SK-N-DZ (cell line): ENCODE data around the gene MESP1. TPM values are rescaled to one million over a fixed set of nuclear protein-coding genes. Genes with fewer than 3 reads are reported as not detected.
"Not testable (repeated sequence)": the region's sequence is repeated elsewhere in the genome, so short reads cannot be mapped to it uniquely, and the experiment has no call there.

Experiments
- DNase-seq: peaks from one replicate; pipeline ENCODE4 v3.0.0-alpha.2; 2015; ENCODE audit warnings: low spot score
- polyA plus RNA-seq, 2 experiments: library from polyadenylated mRNA; depleted of rRNA; stranded (reverse); fragments of >200 nt; gene quantifications; 2 replicates each; pipeline ENCODE4 v1.2.3, GENCODE V29; 2014

Gene MESP1, protein sequence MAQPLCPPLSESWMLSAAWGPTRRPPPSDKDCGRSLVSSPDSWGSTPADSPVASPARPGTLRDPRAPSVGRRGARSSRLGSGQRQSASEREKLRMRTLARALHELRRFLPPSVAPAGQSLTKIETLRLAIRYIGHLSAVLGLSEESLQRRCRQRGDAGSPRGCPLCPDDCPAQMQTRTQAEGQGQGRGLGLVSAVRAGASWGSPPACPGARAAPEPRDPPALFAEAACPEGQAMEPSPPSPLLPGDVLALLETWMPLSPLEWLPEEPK
- polyA plus RNA-seq (2014; cell fraction: cytosol; rRNA removed) = 0.16 and 1.2 TPM in 2 replicates
- 0.58 and 1.0 TPM in 2 replicates for polyA plus RNA-seq (2014; cell fraction: nucleus; rRNA removed)

DNA sequence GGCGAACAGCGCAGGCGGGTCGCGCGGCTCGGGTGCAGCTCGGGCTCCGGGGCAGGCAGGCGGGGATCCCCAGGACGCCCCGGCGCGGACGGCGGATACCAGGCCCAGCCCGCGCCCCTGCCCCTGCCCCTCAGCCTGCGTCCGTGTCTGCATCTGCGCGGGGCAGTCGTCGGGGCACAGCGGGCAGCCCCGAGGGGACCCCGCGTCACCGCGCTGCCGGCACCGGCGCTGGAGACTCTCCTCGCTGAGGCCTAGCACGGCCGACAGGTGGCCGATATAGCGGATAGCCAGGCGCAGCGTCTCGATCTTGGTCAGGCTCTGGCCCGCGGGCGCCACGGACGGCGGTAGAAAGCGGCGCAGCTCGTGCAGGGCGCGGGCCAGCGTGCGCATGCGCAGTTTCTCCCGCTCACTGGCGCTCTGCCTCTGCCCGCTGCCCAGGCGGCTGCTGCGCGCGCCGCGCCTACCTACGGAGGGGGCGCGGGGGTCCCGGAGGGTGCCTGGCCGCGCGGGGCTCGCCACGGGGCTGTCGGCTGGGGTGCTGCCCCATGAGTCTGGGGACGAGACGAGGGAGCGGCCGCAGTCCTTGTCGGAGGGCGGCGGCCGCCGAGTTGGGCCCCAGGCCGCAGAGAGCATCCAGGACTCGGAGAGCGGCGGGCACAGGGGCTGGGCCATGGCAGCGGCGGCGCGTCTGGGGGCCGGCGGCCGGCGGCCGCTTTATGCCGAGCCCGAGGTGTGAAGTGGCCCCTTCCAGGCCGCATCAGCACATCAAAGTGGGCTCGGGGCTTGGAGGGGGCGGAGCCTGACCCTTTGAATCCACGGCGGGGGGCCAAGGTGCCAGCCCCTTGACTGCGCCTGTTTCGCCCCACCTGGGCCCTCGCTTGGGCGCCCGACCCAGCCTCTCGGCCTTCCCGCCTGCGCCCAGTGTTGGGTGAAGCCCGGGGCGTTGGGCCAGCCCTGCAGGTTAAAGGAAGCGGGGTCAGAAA lies at the start of gene MESP1:
Gene MESP1, minus strand, starts transcription at position 690 of the 983 bp plus-strand sequence. Its CDS starts 18 bp downstream, at position 672.
- DNase-seq = peak; percentile 92

DNA sequence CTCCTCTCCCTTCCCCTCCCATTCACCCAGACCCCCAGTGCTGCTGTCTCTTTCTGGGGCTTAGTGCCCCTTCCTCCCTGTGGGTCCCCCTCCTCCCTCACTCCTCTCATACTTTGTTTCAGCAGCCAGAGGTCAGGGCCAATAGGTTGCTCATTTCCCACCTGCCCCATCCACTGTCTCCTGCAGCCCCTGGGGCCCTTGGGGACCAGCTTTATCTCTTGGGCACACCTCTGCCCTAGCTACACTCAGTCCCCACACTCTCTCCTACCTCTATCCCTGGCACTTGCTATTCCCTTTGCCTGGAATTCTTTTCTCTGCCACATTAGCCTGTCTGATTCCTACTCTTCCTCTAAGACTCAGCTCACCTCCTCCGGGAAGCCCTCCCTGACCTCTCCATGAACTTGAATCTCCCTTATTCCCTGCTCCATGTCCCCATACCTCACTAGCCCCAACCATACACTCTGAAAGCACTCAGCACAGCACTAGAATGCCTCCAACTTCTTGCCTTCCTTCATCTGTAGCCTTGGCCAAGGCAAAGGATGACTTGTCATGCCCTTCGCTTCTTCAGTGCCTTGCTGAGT lies 49.0 kb upstream of the MESP1 start:
- DNase-seq = no peak

DNA sequence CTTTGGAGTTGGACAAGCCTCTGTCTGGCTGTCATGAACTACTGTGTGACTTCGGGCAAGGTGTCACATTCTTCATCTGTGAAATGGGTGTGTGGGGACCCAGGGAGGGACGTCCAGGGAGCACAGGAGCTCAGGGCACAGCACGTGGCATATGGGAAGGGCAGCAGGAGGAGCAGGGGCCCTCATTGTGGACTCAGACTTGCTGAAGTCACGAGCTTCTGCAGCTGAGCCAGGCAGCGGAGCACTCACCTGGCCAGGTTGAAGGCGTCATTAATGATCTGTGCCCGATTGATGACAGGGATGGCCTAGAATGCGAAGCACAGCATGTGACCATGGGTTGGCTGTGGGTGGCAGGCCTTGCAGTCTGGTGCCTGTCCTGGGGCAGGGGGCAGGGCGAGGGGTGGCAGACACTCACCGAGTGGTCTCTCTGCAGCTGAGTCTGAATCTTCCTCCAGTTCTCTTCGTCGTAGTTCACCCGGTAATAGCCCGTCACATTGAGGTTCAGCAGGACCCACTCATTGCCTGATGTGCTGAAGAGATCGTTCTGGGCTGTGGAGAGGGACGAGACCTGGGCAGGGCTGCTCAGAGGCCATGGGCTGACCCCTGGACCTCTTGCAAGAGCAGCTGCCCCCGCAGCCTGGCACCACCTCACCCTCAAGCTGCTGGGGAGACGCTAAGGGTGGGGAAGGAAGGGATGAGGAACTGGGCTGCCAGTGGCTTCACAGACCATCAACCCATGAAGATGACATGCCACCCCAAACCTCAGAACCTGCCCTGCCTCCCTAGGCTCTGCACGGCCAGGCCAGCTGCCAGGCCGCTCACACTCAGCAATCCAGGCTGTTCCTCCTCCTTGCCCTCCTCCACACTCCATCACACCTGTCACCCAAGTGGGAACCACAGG lies 48.2 kb upstream of the MESP1 start:
- DNase-seq = no peak

DNA sequence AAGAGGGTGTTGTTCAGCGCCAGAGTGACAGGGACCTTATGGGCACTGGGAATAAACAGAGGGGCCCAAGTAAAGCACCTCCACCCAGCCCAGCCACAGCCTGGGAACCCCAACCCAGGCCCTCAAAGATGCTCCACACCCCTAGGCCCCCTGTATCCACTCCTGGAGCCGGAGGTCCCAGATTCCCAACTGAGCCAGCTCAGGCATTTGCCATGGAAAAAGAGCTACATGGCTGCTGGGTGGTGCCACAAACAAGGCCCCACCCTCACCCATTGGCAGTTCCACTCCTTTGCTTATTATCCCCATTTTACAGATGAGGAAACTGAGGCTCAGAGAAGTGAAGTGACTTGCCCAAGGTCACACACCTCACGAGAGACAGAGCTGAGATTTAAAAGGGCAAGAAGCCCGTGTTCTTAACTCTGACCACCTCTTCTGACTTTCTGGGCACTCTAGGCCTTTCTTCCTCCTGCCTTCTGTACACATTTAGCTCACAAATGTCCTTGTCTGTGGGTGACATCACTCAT lies 46.7 kb upstream of the MESP1 start:
- no peak for DNase-seq

DNA sequence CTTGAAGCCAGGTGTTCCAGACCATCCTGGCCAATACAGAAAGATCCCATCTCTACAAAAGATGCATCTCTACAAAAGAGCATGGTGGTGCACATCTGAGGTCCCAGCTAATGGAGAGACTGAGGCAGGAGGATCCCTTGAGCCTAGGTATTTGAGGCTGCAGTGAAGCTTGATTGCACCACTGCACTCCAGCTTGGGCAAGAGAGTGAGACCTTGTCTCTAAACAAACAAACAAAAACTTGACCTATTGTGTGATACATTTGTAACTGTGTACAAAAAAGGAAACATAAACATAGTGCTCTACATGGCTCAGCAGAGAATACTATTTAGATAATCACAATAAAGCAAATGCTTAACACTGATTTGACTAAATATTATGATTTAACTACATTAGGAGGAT lies 44.9 kb upstream of the MESP1 start:
- no peak for DNase-seq

DNA sequence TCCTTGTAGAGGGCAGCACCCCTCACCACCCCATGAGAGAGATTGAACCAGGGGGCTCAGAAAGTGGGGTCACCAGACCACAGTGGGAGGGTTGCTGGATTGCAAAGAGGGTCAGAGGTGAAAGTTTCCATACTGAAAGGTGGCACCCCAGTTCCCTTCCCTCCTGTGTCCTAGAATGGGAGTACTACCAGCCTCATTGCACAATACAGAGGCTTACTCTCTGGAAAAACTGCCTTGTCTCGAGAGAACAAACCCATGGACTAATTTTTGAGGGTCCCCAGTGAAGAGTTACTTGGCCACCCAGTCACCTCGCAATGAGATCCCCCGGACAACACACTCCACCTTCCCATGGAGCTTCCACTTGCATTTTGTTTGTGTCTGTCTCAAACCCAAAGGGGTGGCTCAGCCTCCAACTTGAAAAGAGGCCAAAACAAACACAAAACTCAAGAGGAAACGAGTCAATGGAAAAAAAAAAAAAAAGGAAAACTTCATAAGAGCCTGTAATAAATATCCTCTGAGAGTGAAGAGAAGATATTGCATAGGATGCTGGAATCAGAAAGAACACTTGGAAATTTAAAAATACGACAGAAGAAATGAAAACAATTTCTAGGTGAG lies 43.7 kb upstream of the MESP1 start:
- no peak for DNase-seq

DNA sequence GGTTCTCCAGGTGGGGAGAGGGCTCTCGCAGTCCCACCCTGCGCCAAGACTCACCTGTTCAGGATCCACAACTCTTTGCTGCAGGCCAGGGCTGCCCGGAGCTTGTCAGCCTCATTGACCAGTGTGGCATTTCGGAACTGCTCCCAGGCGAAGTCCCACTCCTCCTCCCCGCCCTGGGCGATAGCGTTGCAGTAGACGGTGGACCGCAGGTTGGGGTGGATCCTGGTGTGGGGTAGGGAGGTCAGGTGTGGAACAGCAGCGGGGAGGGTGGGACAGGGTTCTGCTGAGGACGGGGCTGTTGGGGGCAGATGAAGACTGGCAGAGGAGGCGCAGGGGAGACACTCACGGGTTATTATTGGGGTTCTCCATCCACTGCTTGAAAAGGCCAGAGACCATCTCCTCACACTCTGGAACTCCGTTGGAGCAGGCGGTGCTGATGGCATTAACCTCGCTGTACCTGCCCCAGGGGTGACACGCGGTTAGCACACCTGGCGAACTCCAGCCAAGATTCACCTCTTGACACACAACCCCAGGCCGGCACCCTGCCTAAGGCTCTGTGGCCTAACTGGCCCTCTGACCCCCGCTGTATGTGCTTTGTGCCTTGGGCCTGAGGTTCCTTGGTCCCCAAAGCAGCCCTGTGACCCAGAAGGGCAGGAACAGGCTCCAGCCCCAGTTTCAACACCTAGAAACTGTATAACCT lies 41.2 kb upstream of the MESP1 start:
- no peak for DNase-seq

DNA sequence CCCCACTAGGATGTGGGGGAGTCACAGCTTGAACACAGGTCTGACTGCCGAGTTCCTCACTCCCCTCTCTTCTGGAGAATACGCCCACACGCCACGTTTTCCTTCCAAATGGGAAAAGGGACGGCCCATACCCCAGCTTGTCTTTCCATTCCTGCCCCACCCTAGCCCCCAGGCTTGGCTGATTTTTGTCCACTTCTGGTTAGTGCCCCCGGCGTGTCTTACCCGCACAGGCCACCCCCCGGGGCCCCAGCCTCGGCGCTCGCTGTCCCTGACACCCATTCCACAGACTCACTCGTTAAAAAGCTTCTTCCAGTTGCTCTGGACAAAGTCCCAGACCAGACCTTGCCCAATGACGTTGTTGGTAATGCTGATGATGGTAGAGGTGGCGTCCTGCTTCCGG lies 39.6 kb upstream of the MESP1 start:
- DNase-seq = no peak

DNA sequence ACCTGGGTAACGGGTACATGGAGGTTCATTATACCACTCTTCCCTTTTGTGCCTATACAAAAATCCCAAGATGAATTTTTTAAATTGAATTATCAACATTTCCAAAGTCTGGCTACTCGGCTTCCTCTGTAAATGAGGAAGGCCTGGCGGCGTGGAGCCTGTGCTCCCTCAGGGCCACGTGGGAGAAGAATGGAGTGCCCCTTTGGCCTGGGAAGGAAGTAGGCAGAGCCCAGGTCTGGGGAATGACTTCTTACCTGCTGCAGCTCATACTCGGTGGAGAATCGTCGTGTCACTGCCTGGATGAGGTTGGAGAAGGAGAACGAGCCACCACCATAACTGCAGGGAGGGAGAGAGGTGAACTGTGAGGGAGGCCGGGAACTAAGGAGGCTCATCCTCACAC lies 39.2 kb upstream of the MESP1 start:
- no peak for DNase-seq

DNA sequence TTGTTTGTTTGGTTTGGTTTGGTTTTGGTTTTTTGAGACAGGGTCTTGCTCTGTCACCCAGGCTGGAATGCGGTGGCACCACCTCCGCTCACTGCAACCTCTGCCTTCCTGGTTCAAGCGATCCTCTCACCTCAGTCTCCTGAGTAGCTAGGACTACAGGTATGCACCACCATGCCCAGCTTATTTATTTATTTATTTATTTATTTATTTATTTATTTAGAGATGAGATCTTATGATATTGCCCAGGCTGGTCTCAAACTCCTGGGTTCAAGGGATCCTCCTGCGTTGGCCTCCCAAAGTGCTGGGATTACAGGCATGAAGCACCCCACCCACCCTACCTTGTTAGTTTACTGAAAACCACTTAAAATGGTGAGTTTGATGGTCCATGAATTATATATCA lies 37.5 kb upstream of the MESP1 start:
- DNase-seq = not testable (repeated sequence)

DNA sequence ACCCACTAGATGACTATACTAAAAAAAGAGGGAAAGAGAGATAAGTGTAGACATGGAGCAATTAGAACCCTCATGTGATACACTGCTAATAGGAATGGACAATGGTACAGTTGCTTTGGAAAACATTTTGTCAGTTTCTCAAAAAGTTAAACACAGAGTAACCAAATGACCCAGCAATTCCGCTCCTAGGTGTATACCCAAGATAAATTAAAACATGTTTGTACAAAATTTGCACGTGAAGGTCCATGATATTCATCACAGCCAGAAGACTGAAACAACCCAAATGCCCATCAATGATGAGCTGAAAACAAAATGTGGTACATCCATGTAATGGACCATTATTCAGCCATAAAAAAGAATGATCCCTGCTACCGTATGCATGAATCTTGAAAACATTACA lies 36.9 kb upstream of the MESP1 start:
- DNase-seq = no peak

DNA sequence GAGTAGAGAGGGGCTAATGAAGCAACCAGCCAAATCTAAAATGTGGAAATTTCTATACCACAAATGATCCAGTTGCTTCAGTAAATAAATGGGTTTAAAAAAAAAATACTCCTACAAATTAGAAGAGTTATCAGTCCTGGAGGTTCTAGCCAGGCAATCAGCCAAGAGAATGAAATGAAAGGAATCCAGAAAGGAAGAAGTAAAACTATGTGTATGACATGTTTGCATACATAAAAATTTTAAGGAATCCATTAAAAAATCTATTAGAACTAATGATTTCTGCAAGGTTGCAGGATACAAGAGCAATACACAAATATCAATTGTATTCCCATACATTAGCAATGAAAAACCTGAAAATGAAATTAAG lies 34.7 kb upstream of the MESP1 start:
- no peak for DNase-seq

DNA sequence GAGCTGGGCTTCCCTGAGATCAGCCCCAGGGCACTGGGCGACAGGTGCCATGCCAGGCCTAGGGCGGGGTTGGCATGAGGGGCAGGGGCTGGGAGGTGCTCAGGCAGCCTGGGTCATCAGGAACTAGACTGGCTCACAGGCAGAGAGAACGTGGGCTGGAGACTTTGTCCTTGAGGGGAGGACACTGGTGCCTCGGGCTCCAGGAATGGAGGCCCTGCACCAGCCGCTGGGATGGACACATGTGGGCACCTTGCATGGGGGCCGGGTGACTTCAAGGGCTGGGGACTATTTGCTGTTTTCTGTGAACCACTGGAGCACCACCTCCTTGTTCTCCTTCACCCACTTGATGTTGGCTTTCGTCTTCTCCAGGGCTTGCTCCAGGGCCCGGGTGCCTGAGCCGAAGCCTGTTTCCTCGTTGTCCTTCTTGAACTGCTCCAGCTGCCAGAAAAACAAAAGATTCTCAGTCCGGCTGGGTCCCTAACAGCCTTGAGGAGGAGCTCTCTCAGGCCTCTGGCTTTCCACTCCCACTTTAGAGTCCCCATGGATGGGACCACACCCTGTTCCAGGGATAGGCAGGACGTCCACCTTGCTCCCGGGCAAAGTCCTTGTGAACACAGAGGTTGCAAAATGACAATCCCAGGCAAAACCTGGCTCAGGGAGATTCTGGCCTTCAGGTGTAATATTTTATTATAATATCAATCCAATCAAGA lies 34.2 kb upstream of the MESP1 start:
- no peak for DNase-seq

DNA sequence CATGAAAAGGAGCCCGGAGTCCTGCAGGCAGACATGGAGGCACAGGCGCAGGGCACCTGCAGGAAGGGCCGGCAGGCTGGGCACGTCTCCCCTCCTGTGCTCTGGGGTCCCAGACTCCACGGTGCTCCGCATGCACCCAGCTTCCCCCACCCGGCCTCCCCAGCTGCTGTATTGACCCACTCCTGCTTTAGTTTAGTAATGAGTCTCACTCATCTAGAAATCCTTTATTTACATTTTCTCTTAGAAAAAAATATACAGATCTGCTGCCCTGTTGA lies 33.6 kb upstream of the MESP1 start:
- no peak for DNase-seq

DNA sequence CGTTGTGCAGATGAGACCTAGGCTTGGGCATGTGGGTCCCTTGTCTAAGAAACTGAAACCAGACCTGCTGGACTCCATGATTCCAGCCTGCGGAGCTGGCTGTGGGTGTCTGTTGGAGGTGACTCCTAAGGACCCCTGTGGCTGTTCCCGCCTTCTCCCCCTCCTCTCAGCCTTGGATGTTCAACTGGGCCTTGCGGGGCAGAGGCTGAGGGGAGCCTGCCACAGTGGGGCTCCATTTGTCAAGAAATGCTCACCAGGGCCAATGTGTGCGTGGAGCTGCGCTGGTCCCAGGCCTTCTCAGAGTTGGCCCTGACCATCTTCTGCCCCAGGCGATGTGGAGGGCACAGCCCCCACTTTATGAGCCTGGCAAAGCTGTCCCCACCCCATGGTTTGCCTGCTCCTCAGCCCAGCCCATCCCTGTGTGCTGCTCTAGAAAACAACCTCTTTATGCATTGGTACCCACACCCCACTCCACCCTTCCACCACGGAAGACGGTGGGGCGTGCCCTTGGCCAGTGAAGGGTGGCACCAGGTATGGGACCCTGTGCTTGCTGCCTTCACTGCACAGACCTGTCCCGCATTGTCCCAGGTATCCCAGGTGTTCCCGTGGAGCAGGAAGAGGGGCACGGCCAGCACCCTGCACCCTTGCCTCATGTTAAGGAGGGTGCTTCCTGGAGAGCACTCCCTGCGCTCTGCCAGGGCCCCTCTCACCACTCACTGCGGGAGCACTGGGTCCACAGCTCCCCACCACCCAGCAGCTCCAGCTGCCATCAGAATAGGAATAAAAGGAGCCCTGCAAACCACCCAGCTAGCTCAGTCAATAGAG lies 33.0 kb upstream of the MESP1 start:
- no peak for DNase-seq

DNA sequence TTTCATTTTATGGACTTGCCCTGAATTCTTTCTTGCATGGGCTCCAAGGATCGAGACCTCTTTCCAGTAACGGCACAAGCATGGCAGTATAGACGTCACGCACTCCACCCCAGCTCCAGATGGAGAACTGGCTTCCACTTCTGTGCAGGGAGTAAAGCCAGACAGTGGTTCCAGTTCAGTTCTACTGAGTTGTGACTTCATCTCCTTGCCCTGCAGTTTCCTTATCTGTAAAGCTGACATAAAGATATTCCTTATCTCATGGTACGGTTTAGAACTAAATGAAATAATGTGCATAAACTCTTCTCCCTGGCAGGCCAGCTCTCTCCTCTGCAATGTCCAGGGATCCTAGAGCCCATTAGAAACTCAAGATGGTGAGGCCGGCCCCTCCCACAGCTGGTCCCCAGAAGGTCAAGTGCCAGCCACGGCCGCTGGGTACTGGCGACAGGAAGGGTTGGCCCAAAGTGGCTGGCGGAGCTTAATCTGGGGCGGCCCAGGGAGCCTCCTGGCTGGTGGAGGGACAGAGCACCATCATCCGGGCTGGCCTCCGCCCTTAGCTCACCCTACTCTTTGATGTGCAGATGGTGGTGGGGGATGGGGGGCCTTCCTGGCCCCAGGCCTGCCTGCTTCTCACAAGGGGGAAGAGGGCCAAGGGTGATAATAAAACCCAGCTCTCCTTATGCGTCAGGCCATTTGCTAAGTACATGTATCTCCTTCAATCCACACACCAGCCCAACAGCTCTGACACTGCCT lies 32.2 kb upstream of the MESP1 start:
- DNase-seq = no peak

DNA sequence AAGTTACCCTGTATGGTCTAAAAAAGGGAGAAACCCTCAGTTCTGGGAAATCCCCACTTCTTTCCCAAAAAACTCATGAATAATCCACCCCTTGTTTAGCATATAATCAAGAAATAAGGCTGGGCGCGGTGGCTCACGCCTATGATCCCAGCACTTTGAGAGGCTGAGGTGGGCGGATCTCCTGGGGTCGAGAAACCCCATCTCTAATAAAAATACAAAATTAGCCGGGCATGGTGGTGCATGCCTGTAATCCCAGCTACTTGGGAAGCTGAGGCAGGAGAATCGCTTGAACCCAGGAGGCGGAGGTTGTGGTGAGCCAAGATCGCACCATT lies 31.5 kb upstream of the MESP1 start:
- DNase-seq = not testable (repeated sequence)
